Measurements from ENCODE around the gene SCTR. TPM values are rescaled to one million over a fixed set of nuclear protein-coding genes. Genes with fewer than 3 reads are reported as not detected.

Gene SCTR
- polyA plus RNA-seq, 10 donors = 0.37 to 3.0 (median 1.1) TPM

DNA sequence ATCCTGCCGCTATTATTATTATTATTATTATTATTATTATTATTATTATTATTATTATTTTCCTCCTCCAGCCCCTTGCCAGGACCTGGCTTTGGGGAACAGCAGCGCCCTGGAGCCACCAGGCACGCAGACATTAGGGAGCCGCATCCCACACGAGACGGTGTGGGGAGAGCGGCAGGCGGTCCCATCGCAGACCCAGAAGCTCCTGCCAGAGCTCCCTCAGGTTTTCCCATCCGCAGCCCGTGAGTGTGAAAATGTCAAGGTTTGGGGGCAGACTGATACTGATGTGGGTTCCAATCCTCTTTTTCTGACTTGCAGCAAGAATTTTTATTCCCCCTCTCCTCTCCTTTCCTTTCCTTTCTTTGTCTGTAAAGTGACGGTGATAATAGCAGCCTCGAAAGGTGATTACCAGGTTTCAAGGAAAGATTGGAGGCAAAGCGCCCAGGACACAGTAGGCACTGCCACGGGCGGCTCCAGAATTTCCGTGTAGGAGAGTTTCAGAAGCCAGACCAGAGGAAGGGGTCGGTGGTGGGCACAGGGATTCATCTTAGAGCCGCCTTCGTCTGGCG lies 816 bp downstream of the SCTR start:
- no peak for DNase-seq

DNA sequence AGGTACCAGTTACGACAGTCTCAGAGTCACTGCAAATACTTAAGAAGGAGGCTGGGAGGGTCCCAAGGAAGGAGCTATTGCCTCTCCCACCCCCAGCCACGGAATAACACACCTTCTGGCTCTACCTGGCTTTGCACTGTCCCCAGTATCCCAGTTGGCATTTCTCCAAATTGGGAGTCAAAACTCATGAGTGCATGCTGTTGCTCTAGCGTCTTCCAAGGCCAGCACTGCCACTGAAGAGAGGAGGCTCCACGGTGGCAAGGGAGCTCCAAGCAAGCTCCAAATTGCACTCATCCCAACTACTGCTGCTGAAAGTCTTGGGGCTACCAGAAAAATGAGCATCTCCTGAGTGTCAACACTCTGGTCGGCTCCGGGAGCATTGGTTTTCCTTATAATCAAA lies 1.6 kb downstream of the SCTR start:
- DNase-seq = no peak

GRCh38 chr2:119521433-119522050 lies 2.7 kb downstream of the SCTR start:
- no peak for DNase-seq

DNA sequence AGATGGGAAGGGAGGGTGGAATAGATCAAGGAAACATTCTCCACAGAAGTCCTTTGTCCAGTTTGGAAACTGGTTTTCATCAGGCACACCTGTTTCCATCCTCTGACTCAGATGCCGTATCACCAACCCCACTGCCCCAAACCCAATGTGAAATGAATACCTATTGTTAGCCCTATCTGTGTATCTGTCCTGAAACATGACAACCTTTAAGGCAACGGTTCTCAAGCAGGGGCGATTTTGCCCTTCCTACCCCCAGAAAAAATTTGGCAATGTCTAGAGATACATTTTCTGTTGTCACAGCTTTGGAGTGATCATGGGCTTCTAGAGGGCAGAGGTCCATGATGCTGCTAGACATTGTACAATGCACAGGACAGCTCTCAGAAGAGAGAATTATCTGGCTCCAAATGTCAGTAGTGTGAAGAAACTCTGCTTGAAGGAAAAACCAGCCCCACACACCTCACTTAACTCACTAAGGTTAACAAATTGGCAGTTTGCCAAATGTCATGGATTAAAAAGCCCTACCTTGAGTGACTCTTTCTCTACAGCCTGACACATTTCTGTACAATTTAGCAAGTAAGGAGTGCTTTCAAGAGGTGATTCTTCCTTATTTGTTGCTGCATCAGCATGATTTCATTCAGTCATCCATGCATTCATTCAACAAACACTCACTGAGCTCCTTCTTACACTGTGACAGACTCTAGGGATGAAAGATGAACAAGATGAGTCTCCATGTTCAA lies 3.4 kb downstream of the SCTR start:
- DNase-seq = no peak

DNA sequence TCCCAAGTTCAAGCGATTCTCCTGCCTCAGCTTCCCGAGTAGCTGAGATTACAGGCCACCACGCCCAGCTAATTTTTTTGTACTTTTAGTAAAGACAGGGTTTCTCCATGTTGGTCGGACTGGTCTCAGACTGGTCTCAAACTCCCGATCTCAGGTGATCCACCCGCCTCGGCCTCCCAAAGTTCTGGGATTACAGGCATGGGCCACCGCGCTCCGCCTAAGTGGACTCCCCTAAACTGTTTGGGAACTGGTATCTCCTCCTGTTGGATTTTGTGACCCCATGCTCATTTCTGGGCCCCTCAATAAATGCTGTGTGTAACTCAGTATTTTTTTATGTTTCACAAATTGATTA lies 5.2 kb downstream of the SCTR start:
- no peak for DNase-seq

GRCh38 chr2:119518401-119519056 lies 5.8 kb downstream of the SCTR start:
- DNase-seq = no peak

GRCh38 chr2:119517433-119517832 lies 6.8 kb downstream of the SCTR start:
- DNase-seq = peak in 2 of 3 donors; percentile 13 to 20

- DNase-seq = no peak
These were observed 8.2 kb downstream of the SCTR start for GRCh38 chr2:119516121-119516520.

- no peak for DNase-seq
These were observed 10.5 kb downstream of the SCTR start for GRCh38 chr2:119513832-119514231.

GRCh38 chr2:119512946-119513345 lies 11.3 kb downstream of the SCTR start:
- DNase-seq = no peak

DNA sequence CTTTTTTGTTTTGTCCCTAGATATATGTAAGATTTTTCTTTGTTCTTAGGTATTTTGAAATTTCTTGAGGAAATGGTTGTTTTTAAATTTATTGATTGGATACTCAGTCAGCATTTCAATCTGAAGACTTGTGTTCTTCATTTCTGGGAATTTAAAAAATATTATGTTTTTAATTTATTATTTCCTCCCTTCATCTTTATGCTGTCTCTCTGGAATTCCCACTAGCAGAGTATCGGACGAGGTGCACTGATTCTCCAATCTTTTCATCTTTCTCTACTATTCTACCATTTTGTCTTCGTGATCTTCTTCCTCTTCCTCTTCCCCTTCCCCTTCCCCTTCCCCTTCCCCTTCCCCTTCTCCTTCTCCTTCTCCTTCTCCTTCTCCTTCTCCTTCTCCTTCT lies 12.3 kb downstream of the SCTR start:
- DNase-seq = no peak

GRCh38 chr2:119508756-119509155 lies 15.5 kb downstream of the SCTR start:
- DNase-seq = no peak

DNA sequence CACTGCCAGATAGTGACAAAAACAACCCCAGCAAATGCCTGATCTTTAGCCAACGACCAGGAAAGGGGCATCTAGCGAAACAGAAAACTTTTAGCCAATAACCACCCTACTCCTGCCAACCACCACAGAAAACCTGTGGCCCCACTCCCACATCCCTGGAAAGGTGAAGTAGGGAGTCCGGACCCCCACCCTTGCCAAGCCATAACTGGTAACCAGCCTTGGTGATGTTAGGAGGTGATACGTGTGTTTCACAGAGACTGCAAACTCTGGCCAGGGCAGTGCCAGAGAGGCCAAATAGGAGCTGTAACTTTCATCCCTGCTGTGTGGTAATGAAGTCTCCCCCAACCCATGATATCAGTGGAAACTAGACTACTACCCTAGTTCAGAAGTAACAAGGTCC lies 27.6 kb downstream of the SCTR start:
- DNase-seq = no peak

GRCh38 chr2:119495948-119496347 lies 28.3 kb downstream of the SCTR start:
- DNase-seq = no peak

- DNase-seq = no peak
These were observed 30.0 kb downstream of the SCTR start for GRCh38 chr2:119494163-119494790.

- peak in 1 of 3 donors; percentile 59 for DNase-seq
These were observed 32.3 kb downstream of the SCTR start for GRCh38 chr2:119491776-119492525.

DNA sequence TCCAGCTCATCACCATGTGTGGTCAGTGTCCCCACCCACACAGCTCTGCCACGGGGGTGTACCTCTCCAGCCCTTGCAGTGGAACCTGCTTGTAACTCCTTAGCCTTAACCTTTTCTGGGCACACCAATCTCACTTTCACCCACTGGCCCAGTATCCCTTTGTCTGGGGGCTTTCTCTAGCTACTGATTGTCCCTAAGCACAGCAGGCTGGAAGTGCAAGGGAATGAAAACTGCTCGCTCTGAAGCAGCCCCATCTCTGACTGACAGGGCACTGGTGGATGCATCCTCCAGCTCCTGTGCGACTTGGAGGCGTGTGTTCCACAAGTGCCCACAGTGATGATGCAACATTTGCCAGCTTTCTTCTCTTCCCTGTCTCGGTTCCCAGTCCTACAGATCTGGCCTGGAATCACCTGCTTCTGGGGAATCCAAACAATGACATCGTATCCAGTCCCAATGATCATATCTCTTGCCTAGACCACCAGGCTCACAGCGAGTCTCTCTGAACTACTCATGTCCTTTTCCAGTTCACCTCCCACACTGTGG lies 33.6 kb downstream of the SCTR start:
- no peak for DNase-seq

DNA sequence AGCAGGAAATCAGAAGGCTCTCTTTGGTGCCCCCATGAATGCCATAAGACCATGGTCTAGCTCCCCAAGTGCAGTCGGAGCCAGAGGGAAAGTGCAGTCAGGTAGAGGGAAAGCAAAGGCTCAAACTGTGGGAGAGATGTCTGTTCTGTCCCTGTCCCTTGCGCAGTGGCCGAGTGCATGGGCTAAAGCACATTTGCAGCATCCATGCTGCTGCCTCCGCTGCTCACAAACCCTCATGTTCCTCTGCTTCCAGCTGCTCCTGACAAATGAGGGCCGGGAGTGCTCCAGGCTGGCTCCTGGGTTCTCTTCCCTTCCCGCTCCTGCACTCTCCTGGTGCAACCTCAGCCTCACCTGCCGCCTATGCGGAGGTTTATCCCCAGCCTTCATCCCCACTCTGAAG lies 34.2 kb downstream of the SCTR start:
- no peak for DNase-seq

DNA sequence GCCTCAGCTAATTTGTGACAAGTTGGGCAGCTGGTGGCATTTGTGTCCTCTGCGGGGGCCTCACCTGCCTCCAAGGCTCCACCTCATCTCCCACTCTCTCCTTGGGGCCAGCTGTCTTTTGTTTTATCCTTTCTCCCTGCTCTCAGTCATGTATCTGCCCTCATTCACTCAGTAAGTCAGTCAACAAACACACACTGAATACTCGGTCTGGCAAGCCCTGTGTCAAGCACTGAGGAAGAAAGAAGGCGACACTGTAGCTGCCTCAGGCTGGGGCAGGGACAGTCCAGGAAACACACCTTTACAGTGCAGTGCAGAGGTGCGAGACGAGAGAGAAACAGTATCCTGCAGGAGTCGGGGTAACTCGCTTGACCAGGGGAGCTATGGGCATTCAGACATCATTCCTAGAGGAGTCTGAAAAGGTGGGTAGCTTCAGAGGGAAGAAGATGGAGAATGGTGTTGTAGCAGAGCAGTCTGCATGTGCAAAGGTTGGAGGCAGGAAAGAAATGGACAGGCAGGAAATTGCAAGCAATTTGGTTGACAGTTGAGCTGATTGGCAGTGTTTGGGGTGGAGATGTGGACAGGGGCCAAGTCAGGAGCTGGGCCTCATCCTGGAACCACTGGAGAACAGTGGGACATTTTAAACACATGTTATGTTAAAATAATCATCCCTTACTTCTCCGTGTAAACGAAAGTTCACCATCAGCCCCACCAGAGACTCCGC lies 34.9 kb downstream of the SCTR start:
- DNase-seq = no peak

Data from muscle of back (tissue), 11 donors.